Measurements from ENCODE around the gene TGFB1I1.

DNA sequence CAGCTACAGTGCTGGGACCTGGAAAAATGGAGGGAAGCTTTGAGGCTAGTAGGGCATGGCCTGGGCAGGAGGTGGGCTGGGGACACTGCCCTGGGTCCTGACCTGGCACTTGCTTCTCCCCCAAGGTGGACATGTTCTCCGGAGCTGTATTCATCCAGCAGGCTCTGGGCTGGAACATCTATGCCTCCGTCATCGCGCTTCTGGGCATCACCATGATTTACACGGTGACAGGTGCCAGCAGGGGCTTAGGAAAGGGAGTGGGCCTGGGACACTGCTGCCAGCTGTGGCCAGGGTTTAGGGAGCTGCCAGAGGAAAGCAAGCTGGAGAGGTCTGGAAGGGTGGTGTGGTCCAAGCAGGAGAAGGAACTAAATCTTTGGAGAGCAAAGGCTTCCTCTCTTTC lies 14.1 kb downstream of the TGFB1I1 start:
- TF ChIP-seq, protein P1, sequence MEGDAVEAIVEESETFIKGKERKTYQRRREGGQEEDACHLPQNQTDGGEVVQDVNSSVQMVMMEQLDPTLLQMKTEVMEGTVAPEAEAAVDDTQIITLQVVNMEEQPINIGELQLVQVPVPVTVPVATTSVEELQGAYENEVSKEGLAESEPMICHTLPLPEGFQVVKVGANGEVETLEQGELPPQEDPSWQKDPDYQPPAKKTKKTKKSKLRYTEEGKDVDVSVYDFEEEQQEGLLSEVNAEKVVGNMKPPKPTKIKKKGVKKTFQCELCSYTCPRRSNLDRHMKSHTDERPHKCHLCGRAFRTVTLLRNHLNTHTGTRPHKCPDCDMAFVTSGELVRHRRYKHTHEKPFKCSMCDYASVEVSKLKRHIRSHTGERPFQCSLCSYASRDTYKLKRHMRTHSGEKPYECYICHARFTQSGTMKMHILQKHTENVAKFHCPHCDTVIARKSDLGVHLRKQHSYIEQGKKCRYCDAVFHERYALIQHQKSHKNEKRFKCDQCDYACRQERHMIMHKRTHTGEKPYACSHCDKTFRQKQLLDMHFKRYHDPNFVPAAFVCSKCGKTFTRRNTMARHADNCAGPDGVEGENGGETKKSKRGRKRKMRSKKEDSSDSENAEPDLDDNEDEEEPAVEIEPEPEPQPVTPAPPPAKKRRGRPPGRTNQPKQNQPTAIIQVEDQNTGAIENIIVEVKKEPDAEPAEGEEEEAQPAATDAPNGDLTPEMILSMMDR (IDR thresholded peaks at IDR 0.05; ENCODE audit: extremely low read depth in 1 of 2, insufficient read depth in 1 of 2, low read depth in 1 of 2, low read length in 2 of 2), result no peak
- TF ChIP-seq POLR2A (IDR thresholded peaks at IDR 0.05; ENCODE audit: low read depth, low read length) (no peak), POLR2AphosphoS5 (IDR thresholded peaks at IDR 0.05; ENCODE audit: insufficient read depth, low read depth, low read length) (no peak), EZH2 (IDR thresholded peaks at IDR 0.05; ENCODE audit: borderline replicate concordance, low read depth, low read length, severe bottlenecking) (no peak), GATA2 (IDR thresholded peaks at IDR 0.05; ENCODE audit: insufficient read depth, insufficient read length, low read depth, low read length) (no peak), JUN (IDR thresholded peaks at IDR 0.05; ENCODE audit: borderline replicate concordance, insufficient read depth, insufficient read length, low read depth) (no peak)
- TF ChIP-seq, protein P2, sequence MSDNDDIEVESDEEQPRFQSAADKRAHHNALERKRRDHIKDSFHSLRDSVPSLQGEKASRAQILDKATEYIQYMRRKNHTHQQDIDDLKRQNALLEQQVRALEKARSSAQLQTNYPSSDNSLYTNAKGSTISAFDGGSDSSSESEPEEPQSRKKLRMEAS (IDR thresholded peaks at IDR 0.05; ENCODE audit: insufficient read depth, insufficient read length), result no peak
